Effector memory CD4-positive, alpha-beta T cell (primary cell): ENCODE data around the gene PRTN3.

Source experiments
- DNase-seq, 3 donors: peaks; one replicate each; pipeline ENCODE4 v3.0.0-alpha.2; 2020
- H3K27ac ChIP-seq: 2 replicates; pipeline ENCODE4 v1.7.0; 2013; ENCODE audit warnings: mild to moderate bottlenecking, low read length, moderate library complexity; ENCODE audit not compliant: insufficient read depth, poor library complexity, severe bottlenecking
- H3K27me3 ChIP-seq: replicated peaks from 2 replicates; pipeline ENCODE4 v1.7.0; 2013; ENCODE audit warnings: mild to moderate bottlenecking, low read length; ENCODE audit not compliant: insufficient read depth, control insufficient read depth, poor library complexity, severe bottlenecking
- H3K36me3 ChIP-seq: 2 replicates; pipeline ENCODE4 v1.7.0; 2013; ENCODE audit warnings: mild to moderate bottlenecking, low read length, moderate library complexity; ENCODE audit not compliant: control insufficient read depth, insufficient read depth
- H3K4me1 ChIP-seq: 2 replicates; pipeline ENCODE4 v1.7.0; 2013; ENCODE audit warnings: low read length, mild to moderate bottlenecking; ENCODE audit not compliant: control insufficient read depth, insufficient read depth, poor library complexity, severe bottlenecking
- H3K4me3 ChIP-seq: 2 replicates; pipeline ENCODE4 v1.7.0; 2013; ENCODE audit warnings: low read length, low read depth, mild to moderate bottlenecking; ENCODE audit not compliant: insufficient read depth, poor library complexity, severe bottlenecking
- H3K9me3 ChIP-seq: 2 replicates; pipeline ENCODE4 v1.7.0; 2013; ENCODE audit warnings: mild to moderate bottlenecking, low read length, moderate library complexity; ENCODE audit not compliant: control insufficient read depth

Gene PRTN3

GRCh38 chr19:867855-868457 lies 27.2 kb downstream of the PRTN3 start:
- H3K4me1 ChIP-seq: peaks cover 16% of the 10 kb centered on the region
- no peak overlapping the region for H3K4me3 ChIP-seq
- no peaks in the 10 kb centered on the region for H3K27me3 ChIP-seq
- H3K9me3 ChIP-seq: no peaks in the 10 kb centered on the region
- no peak for DNase-seq
- H3K36me3 ChIP-seq: peaks cover 37% of the 10 kb centered on the region
- H3K27ac ChIP-seq: no peak overlapping the region

GRCh38 chr19:868458-869244 lies 27.9 kb downstream of the PRTN3 start:
- Histone ChIP-seq H3K4me1 (peaks cover 13% of the 10 kb centered on the region), H3K36me3 (peaks cover 37% of the 10 kb centered on the region), H3K27me3 (no peaks in the 10 kb centered on the region), H3K4me3 (no peak overlapping the region), H3K9me3 (no peaks in the 10 kb centered on the region), H3K27ac (no peak overlapping the region)
- DNase-seq: no peak

DNA sequence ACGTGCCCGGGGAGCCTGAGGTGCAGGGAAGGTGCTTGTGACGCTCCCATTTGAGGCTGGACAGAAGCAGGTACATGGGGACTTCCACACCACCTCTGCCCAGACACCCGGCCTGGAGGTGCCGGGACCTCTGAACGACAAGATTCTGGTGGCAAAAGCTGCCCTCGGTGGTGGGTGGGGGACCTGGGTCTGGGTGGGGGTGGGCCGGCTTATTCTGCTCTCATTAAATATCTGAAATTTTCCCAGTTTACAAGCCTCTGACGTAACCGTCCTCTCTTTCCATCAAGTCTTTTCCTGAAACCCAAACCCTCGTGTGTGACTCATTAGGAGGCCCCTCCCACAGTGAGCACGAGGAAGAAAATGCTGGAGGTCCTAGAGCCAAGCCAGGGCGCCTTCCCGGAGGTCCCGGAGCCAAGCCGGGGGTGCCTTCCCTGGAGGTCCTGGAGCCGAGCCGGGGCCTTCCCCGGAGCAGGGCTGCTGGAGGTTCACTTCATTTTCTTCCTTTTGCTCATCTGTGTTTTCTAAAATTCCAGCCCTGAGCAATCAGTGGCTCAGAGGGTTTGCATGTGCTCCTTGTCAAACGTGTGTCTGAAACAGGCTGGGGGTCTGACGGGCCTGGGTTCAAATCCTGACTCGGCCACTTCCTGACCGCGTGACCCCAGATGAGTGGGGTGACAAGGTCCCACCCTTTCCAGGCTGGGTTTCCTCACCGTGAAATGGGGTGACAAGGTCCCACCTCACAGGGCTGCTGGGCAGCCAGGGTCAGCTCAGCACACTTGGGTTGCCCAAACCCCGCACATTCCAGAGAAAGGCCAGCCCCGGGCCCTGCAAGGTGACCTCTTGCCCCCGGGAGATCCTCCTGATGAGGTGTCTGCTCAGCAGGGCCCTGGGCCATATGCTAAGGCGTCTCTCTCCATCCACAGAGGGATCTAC lies 28.7 kb downstream of the PRTN3 start:
- peaks cover 37% of the 10 kb centered on the region for H3K36me3 ChIP-seq
- H3K27ac ChIP-seq: no peak overlapping the region
- H3K4me3 ChIP-seq: no peak overlapping the region
- H3K27me3 ChIP-seq: no peaks in the 10 kb centered on the region
- peaks cover 9% of the 10 kb centered on the region for H3K4me1 ChIP-seq
- DNase-seq: no peak
- H3K9me3 ChIP-seq: no peaks in the 10 kb centered on the region

GRCh38 chr19:870314-870713 lies 29.5 kb downstream of the PRTN3 start:
- H3K4me3 ChIP-seq: no peak overlapping the region
- H3K9me3 ChIP-seq: no peaks in the 10 kb centered on the region
- no peak for DNase-seq
- H3K36me3 ChIP-seq: peaks cover 37% of the 10 kb centered on the region
- peaks cover 9% of the 10 kb centered on the region for H3K4me1 ChIP-seq
- no peaks in the 10 kb centered on the region for H3K27me3 ChIP-seq
- H3K27ac ChIP-seq: no peak overlapping the region

DNA sequence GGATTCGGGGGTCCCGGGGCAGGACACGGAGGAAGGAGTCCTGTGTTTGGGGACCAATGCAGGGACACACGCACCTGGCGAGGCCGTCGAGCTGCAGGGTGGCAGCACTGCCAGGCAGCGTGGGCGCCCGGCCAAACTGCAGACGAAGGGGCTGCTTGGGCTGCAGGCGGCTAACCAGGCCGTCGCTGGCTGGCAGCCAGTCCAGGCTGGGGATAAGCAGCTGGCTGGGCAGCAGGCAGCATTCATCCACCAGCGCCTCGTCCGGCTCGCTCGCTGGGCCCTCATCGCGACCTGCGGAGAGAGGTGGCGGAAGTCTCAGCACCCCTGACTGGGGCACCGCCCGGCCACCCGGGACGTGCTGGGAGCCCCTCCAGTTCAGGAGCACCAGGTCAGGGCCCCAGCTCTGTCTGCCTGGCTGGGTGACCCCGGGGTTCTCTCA lies 30.2 kb downstream of the PRTN3 start:
- Histone ChIP-seq H3K27ac (no peak overlapping the region), H3K27me3 (no peaks in the 10 kb centered on the region), H3K4me3 (no peak overlapping the region), H3K9me3 (no peaks in the 10 kb centered on the region), H3K36me3 (peaks cover 37% of the 10 kb centered on the region), H3K4me1 (peaks cover 9% of the 10 kb centered on the region)
- DNase-seq: no peak

- no peak for DNase-seq
- H3K9me3 ChIP-seq: no peaks in the 10 kb centered on the region
- no peaks in the 10 kb centered on the region for H3K27me3 ChIP-seq
- peaks cover 37% of the 10 kb centered on the region for H3K36me3 ChIP-seq
- H3K27ac ChIP-seq: peak overlapping the region; percentile 59
- peak overlapping the region; percentile 29 for H3K4me3 ChIP-seq
- peaks cover 9% of the 10 kb centered on the region for H3K4me1 ChIP-seq
Observed at GRCh38 chr19:871446-872265, 30.9 kb downstream of the PRTN3 start.

GRCh38 chr19:872266-872951 lies 31.6 kb downstream of the PRTN3 start:
- Histone ChIP-seq H3K4me3 (peak overlapping the region; percentile 29), H3K27me3 (no peaks in the 10 kb centered on the region), H3K36me3 (peaks cover 35% of the 10 kb centered on the region), H3K4me1 (peaks cover 9% of the 10 kb centered on the region), H3K9me3 (no peaks in the 10 kb centered on the region), H3K27ac (peak overlapping the region; percentile 59)
- DNase-seq: peak; percentile 60 to 79 (median 78)

DNA sequence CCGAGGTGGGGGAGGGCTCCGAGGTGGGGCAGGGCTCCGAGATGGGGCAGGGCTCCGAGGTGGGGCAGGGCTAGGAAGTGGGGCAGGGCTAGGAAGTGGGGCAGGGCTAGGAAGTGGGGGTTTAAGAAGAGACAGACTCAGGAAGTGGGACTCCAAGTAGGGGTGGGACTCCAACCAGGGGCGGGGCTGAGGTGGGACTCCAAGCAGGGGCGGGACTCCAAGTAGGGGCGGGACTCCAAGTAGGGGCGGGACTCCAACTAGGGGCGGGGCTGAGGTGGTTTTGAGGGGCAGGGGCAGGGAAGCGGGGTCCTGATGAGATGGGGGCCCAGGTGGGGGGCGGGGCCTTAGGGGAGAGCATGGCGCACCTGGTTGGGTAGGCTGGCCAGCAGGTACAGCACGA lies 32.3 kb downstream of the PRTN3 start:
- Histone ChIP-seq H3K36me3 (peaks cover 28% of the 10 kb centered on the region), H3K27me3 (no peaks in the 10 kb centered on the region), H3K9me3 (no peaks in the 10 kb centered on the region), H3K4me3 (no peak overlapping the region), H3K27ac (no peak overlapping the region), H3K4me1 (peaks cover 9% of the 10 kb centered on the region)
- DNase-seq: peak; percentile 48 to 76 (median 65)

DNA sequence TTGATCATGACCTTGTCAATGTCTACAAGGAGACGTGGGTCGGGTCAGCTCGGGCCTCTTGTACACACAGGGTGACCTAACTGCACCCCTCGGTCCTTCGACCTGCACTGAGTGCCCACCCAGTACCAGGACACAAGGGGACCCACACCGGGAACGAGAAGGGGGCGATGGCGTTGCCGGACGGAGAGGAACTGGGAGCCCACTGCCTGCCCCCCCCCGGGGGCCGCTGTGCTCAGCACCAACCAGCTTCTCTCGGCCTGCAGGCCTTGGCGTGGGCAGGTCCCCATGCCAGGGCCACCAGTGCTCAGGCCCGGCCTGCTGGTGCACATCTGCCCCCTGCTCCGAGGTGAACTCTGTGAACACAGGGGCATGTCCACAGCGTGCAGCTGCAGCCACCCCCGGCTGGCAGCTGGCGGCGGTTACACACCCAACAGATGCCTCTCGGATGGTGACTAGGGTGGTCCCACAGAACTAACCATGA lies 32.8 kb downstream of the PRTN3 start:
- peaks cover 9% of the 10 kb centered on the region for H3K4me1 ChIP-seq
- H3K9me3 ChIP-seq: no peaks in the 10 kb centered on the region
- H3K36me3 ChIP-seq: peaks cover 25% of the 10 kb centered on the region
- no peak for DNase-seq
- no peak overlapping the region for H3K27ac ChIP-seq
- no peak overlapping the region for H3K4me3 ChIP-seq
- H3K27me3 ChIP-seq: no peaks in the 10 kb centered on the region
